ENCODE data around the gene FAM228B.

DNA sequence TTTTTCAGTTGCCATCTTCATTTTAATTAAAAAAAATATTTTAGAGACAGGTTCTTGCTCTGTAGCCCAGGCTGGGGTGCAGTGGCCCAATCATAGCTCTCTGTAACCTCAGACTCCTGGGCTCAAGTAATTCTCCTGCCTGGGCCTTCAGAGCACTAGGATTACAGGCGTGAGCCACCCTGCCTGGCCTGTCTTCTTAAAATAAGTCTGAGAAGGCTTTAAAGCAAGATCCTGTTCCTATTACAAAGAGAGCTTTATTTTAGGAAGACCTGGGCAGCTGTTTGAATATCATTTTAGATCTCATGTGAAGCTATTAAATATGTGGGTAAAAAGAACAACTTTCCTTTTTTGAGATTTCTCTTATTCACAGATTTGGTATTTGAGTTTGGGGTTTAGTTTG lies 53.1 kb downstream of the FAM228B start:
- no peak for TF ChIP-seq EP300 (IDR thresholded peaks at IDR 0.05)
- TF ChIP-seq CTCF (IDR thresholded peaks at IDR 0.05): no peak
- TF ChIP-seq POLR2AphosphoS5 (IDR thresholded peaks at IDR 0.05): no peak
